HG03108 (cell line): Measurements from ENCODE around the gene FSIP1.

ENCODE experiments used
- ATAC-seq: cut with Tn5 transposase; IDR thresholded peaks from one replicate; pipeline ENCODE4 v1.9.1; 2021; ENCODE audit warnings: moderate library complexity; ENCODE audit not compliant: unreplicated experiment

The FSIP1 gene

GRCh38 chr15:39721893-39722292 is 60.7 kb downstream of the FSIP1 start:
- ATAC-seq: no peak

- no peak for ATAC-seq
Observed at GRCh38 chr15:39720621-39721611, 61.7 kb downstream of the FSIP1 start.

- ATAC-seq: no peak
Observed at GRCh38 chr15:39720081-39720480, 62.6 kb downstream of the FSIP1 start.

GRCh38 chr15:39719109-39719508 is 63.5 kb downstream of the FSIP1 start:
- no peak for ATAC-seq

- no peak for ATAC-seq
Observed at GRCh38 chr15:39717134-39717533, 65.5 kb downstream of the FSIP1 start.

- no peak for ATAC-seq
Observed at GRCh38 chr15:39714251-39714650, 68.4 kb downstream of the FSIP1 start.

- no peak for ATAC-seq
Observed at GRCh38 chr15:39713846-39714245, 68.8 kb downstream of the FSIP1 start.

- ATAC-seq: no peak
Observed at GRCh38 chr15:39710681-39711080, 72.0 kb downstream of the FSIP1 start.

- no peak for ATAC-seq
Observed at GRCh38 chr15:39709941-39710340, 72.7 kb downstream of the FSIP1 start.

- no peak for ATAC-seq
Observed at GRCh38 chr15:39706206-39706605, 76.4 kb downstream of the FSIP1 start.

- no peak for ATAC-seq
Observed at GRCh38 chr15:39704689-39705088, 78.0 kb downstream of the FSIP1 start.

GRCh38 chr15:39704235-39704634 is 78.4 kb downstream of the FSIP1 start:
- ATAC-seq: no peak

GRCh38 chr15:39701988-39702387 is 80.7 kb downstream of the FSIP1 start:
- ATAC-seq: no peak

- ATAC-seq: no peak
Observed at GRCh38 chr15:39700375-39700700, 82.3 kb downstream of the FSIP1 start.

- ATAC-seq: no peak
Observed at GRCh38 chr15:39699516-39700374, 82.9 kb downstream of the FSIP1 start.

GRCh38 chr15:39698444-39699390 is 83.9 kb downstream of the FSIP1 start:
- no peak for ATAC-seq

- no peak for ATAC-seq
Observed at GRCh38 chr15:39697509-39697908, 85.1 kb downstream of the FSIP1 start.

- no peak for ATAC-seq
Observed at GRCh38 chr15:39695793-39696192, 86.8 kb downstream of the FSIP1 start.

GRCh38 chr15:39692356-39693327 is 90.0 kb downstream of the FSIP1 start:
- ATAC-seq: no peak
